DMS153 (cell line): Measurements from ENCODE around the gene MT1E.
"Not testable (repeated sequence)": the region's sequence is repeated elsewhere in the genome, so short reads cannot be mapped to it uniquely, and the experiment has no call there.

ENCODE experiments used
- DNase-seq: peaks from one replicate; lab custom pipeline; 2025; lab: John Stamatoyannopoulos, UW

The MT1E gene

GRCh38 chr16:56672171-56672570, 46.6 kb downstream of the MT1E start:
- not testable (repeated sequence) for DNase-seq

- no peak for DNase-seq
Observed at GRCh38 chr16:56672761-56673536, 47.4 kb downstream of the MT1E start.

DNA sequence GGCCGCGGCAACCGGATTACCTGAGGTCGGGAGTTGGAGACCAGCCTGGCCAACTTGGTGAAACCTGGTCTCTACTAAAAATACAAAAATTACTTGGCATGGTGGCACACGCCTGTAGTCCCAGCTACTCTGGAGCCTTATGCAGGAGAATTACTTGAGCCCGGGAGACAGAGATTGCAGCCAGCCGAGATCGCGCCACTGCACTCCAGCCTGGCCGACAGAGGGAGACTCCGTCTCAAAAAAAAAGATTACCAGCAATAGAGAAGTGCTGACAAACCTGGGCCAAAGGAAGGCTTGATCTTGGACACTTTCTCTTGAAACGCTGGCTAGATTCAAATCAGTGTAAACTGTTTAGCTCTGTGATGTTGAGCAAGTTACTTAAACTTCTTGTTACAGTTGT, 48.3 kb downstream of the MT1E start:
- DNase-seq, result no peak

GRCh38 chr16:56674570-56674969, 49.0 kb downstream of the MT1E start:
- DNase-seq, result not testable (repeated sequence)

GRCh38 chr16:56675685-56676210, 50.2 kb downstream of the MT1E start:
- DNase-seq, result no peak
